ENCODE measurements around the gene TBCA. TPM values are rescaled to one million over a fixed set of nuclear protein-coding genes. Genes with fewer than 3 reads are reported as not detected.

Gene TBCA
- total RNA-seq, 3 donors from 2014 or later: 79.7 to 136 (median 111) TPM

- H3K4me1 ChIP-seq (ENCODE audit: low read depth): peaks cover 2% of the 10 kb centered on the region
- ATAC-seq: no peak
- no peaks in the 10 kb centered on the region for H3K36me3 ChIP-seq (ENCODE audit: low read depth)
- DNase-seq: no peak
- TF ChIP-seq CTCF (IDR thresholded peaks at IDR 0.05): no peak
- no peak overlapping the region for H3K4me3 ChIP-seq
- intact Hi-C loops (cut with DNase I, micrococcal nuclease): no loop called here
- no peaks in the 10 kb centered on the region for H3K9me3 ChIP-seq
These were observed 132.3 kb downstream of the TBCA start for GRCh38 chr5:77643654-77644370.

- intact Hi-C loops (cut with DNase I, micrococcal nuclease): no loop called here
- ATAC-seq (no peak), DNase-seq (no peak)
- no peaks in the 10 kb centered on the region for H3K36me3 ChIP-seq (ENCODE audit: low read depth)
- H3K4me3 ChIP-seq: no peak overlapping the region
- no peak for TF ChIP-seq CTCF (IDR thresholded peaks at IDR 0.05)
- peaks cover 4% of the 10 kb centered on the region for H3K4me1 ChIP-seq (ENCODE audit: low read depth)
- no peaks in the 10 kb centered on the region for H3K9me3 ChIP-seq
These were observed 133.1 kb downstream of the TBCA start for GRCh38 chr5:77642738-77643653.

- Histone ChIP-seq H3K36me3 (ENCODE audit: low read depth) (no peaks in the 10 kb centered on the region), H3K4me1 (ENCODE audit: low read depth) (peaks cover 10% of the 10 kb centered on the region), H3K9me3 (no peaks in the 10 kb centered on the region), H3K4me3 (no peak overlapping the region)
- no peak for DNase-seq
- TF ChIP-seq CTCF (IDR thresholded peaks at IDR 0.05): no peak
- intact Hi-C loops (cut with DNase I, micrococcal nuclease): no loop called here
- no peak for ATAC-seq
These were observed 134.0 kb downstream of the TBCA start for GRCh38 chr5:77641963-77642737.

GRCh38 chr5:77641397-77641943 lies 134.7 kb downstream of the TBCA start:
- H3K4me3 ChIP-seq: no peak overlapping the region
- peaks cover 10% of the 10 kb centered on the region for H3K4me1 ChIP-seq (ENCODE audit: low read depth)
- DNase-seq (no peak), ATAC-seq (no peak)
- TF ChIP-seq CTCF (IDR thresholded peaks at IDR 0.05): no peak
- intact Hi-C loops (cut with DNase I, micrococcal nuclease): no loop called here
- no peaks in the 10 kb centered on the region for H3K36me3 ChIP-seq (ENCODE audit: low read depth)
- H3K9me3 ChIP-seq: no peaks in the 10 kb centered on the region

Other genes with a start within 250 kb of the TBCA start
- gene OTP, start 137.6 kb downstream of the TBCA start, total RNA-seq: not detected

All from mucosa of descending colon (tissue), 3 donors.